Measurements from ENCODE around the gene LANCL2. TPM values are rescaled to one million over a fixed set of nuclear protein-coding genes. Genes with fewer than 3 reads are reported as not detected.

The LANCL2 gene
- total and polyA plus RNA-seq, 2 of the 4 experiments (the other 2 are of a cell fraction): 11.7 to 17.9 TPM

DNA sequence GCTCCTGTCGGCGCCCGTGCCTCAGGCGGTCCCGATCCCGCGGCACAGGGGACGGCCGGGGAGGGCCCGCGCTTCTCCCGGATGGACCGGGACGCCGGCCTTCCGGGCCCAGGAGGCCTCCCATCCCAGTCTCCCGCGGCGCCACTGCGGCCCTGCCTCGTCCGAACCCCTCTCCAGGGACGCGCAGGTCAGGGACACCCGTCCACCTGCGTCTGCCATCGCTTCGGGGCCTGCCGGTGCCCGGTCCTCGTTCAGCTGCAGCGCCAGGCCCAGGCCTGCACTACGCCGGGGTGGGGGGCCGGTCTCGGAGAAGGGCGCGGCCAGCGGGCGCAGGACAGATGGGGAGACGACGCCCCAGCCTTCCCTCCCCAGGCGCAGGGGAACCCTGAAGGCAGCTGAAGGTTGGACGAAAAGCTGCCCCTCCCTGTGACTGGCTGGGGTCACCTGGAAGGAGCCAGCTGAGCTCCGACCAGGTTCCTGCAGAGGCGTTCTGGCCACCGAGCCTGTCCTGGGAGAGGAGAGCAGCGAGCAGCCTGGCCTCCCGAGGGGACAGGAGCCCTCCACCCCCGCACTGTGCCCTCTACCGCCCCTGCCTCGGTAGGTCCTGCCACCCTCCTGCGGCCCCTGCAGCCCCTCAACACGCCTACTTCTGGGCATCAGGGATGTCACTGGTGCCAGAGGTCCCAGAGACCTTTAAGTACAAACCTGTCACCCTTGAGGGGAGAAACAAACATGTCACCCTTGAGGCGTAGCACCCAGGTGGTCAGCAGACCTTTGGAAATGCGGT lies 84.3 kb downstream of the LANCL2 start:
- ChIA-PET CTCF (no interaction called here), POLR2A (ENCODE audit: unreplicated experiment) (no interaction called here)
- intact Hi-C loops (cut with micrococcal nuclease): no loop called here
- Histone ChIP-seq H2BK20ac (ENCODE audit: low read depth, low read length) (no peak overlapping the region), H2BK5ac (ENCODE audit: low read depth, low read length, poor library complexity, severe bottlenecking) (no peak overlapping the region), H3K4ac (ENCODE audit: low read depth, low read length) (no peak overlapping the region), H3K23ac (ENCODE audit: low read depth, low read length) (no peak overlapping the region), H3K4me3 (ENCODE audit: insufficient read depth, low read depth, low read length) (no peak overlapping the region), H2BK15ac (ENCODE audit: low read depth, low read length) (no peak overlapping the region), H3K9ac (ENCODE audit: low read depth, low read length) (no peak overlapping the region), H3K27ac (ENCODE audit: insufficient read depth, low read length) (no peak overlapping the region), H4K5ac (ENCODE audit: low read depth, low read length) (no peak overlapping the region), H3K79me1 (ENCODE audit: low read depth in 1 of 2, low read length in 2 of 2) (no peaks in the 10 kb centered on the region; a peak in 1 of 4 replicates), H4K91ac (ENCODE audit: insufficient read depth, low read depth, low read length) (no peak overlapping the region), H3K14ac (replicated peaks; ENCODE audit: low read depth, low read length) (no peak overlapping the region), H3K18ac (ENCODE audit: low read depth, low read length) (no peak overlapping the region), H4K20me1 (ENCODE audit: insufficient read depth, low read length) (no peaks in the 10 kb centered on the region), H4K8ac (ENCODE audit: low read depth in 2 of 2, low read length in 2 of 2) (no peak overlapping the region), H2BK120ac (ENCODE audit: low read depth, low read length) (no peak overlapping the region), H3K27me3 (ENCODE audit: control insufficient read depth, insufficient read depth, low read length) (no peaks in the 10 kb centered on the region), H3K9me3 (ENCODE audit: control insufficient read depth, insufficient read depth, low read length) (no peaks in the 10 kb centered on the region), H3K56ac (ENCODE audit: extremely low read depth, insufficient read depth, low read length) (no peak overlapping the region), H2AFZ (replicated peaks; ENCODE audit: low read length, poor library complexity) (no peak overlapping the region), H3K9me1 (ENCODE audit: insufficient read depth, low read length) (no peaks in the 10 kb centered on the region; the same call in 1 of the 2 replicates), H3K4me1 (ENCODE audit: control insufficient read depth, insufficient read depth, low read length) (no peaks in the 10 kb centered on the region), H2AK9ac (replicated peaks; ENCODE audit: low read depth, low read length, poor library complexity) (no peak overlapping the region), H3K36me3 (ENCODE audit: control insufficient read depth, insufficient read depth, low read length) (peaks cover 3% of the 10 kb centered on the region; the same call in 1 of the 2 replicates), H2AK5ac (ENCODE audit: low read depth, low read length) (no peak overlapping the region), H3K4me2 (ENCODE audit: low read depth, low read length) (no peak overlapping the region)
- WGBS, 2 experiments (ENCODE audit: extremely low coverage in 2 of 2, insufficient read length in 1 of 2): 90% methylated on average over 2 of the region's 56 CpGs; no CpG with 5 or more reads in 1 of the 2 experiments
- BruUV-seq (replicated peaks): no TSS peak
- DNase-seq: no peak
- no peak for TF ChIP-seq RCOR1 (IDR thresholded peaks at IDR 0.05; ENCODE audit: insufficient replicate concordance, low read length)
- TF ChIP-seq BHLHE40 (IDR thresholded peaks at IDR 0.05; ENCODE audit: low read depth, low read length): no peak
- TF ChIP-seq MAZ (IDR thresholded peaks at IDR 0.05; ENCODE audit: borderline replicate concordance, low read depth, low read length): no peak
- TF ChIP-seq POLR2A (IDR thresholded peaks at IDR 0.05; ENCODE audit: low read depth, low read length): no peak
- ATAC-seq (ENCODE audit: low read depth): no peak
- in situ Hi-C loops (cut with MboI; ENCODE audit: low sequenced_read_pairs): loop anchor here (25.0 kb wide), 1 partner anchor 513 kb away; the partner anchor contains the start of genes MRPS17 and NIPSNAP2
- dilution Hi-C loops (cut with HindIII; ENCODE audit: low sequenced_read_pairs, unreplicated experiment): no loop called here

Data from IMR-90 (cell line).